Memory B cell (primary cell): ENCODE data around the gene LRRTM4.
"Not testable (repeated sequence)": the region's sequence is repeated elsewhere in the genome, so short reads cannot be mapped to it uniquely, and the experiment has no call there.

ENCODE experiments used
- ATAC-seq: fragments of 150-1000 bp; cut with Tn5 transposase; 2 replicates; pipeline ENCODE4 v1.10.0; 2021; ENCODE audit warnings: low read depth, mild to moderate bottlenecking, moderate library complexity
- DNase-seq, 2 donors: peaks; one replicate each; pipeline ENCODE4 v3.0.0; 2022; ENCODE audit warnings: low spot score in 2 of 2
- H3K27ac Mint-ChIP-seq: one replicate; pipeline ENCODE4 v1.8.0; 2022; ENCODE audit warnings: mild to moderate bottlenecking, moderate library complexity, mixed read lengths
- H3K27me3 Mint-ChIP-seq: one replicate; pipeline ENCODE4 v1.8.0; 2022; ENCODE audit warnings: mixed read lengths
- H3K36me3 Mint-ChIP-seq: one replicate; pipeline ENCODE4 v1.8.0; 2022; ENCODE audit warnings: mild to moderate bottlenecking, mixed read lengths
- H3K4me1 Mint-ChIP-seq: one replicate; pipeline ENCODE4 v1.8.0; 2022; ENCODE audit warnings: mixed read lengths
- H3K4me3 Mint-ChIP-seq: one replicate; pipeline ENCODE4 v1.8.0; 2022; ENCODE audit warnings: mild to moderate bottlenecking, moderate library complexity, mixed read lengths
- H3K9me3 Mint-ChIP-seq: one replicate; pipeline ENCODE4 v1.8.0; 2022; ENCODE audit warnings: mixed read lengths

The LRRTM4 gene

DNA sequence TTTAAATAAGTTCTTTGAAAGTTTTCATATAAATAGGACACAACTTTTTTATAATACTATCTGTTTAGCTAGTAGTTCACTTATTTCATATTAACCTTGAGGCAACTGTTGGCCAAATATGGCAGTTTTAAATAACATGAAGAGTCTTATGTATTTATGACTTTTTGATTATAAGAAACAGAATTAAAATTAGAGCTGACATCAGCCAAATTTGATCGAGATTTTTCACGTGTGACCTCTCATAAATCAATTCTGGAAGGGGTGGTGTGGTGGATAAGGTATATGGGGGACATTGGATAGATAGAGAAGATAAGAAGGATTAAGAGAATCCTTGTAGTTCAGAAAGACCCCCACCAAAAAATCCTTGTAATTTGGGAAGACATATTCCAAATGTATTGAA lies 776.6 kb downstream of the LRRTM4 start:
- no peaks in the 10 kb centered on the region for H3K9me3 Mint-ChIP-seq
- no peak overlapping the region for H3K27ac Mint-ChIP-seq
- no peaks in the 10 kb centered on the region for H3K27me3 Mint-ChIP-seq
- DNase-seq (no peak), ATAC-seq (no peak)
- no peaks in the 10 kb centered on the region for H3K36me3 Mint-ChIP-seq
- H3K4me1 Mint-ChIP-seq, result no peaks in the 10 kb centered on the region
- H3K4me3 Mint-ChIP-seq, result no peak overlapping the region

DNA sequence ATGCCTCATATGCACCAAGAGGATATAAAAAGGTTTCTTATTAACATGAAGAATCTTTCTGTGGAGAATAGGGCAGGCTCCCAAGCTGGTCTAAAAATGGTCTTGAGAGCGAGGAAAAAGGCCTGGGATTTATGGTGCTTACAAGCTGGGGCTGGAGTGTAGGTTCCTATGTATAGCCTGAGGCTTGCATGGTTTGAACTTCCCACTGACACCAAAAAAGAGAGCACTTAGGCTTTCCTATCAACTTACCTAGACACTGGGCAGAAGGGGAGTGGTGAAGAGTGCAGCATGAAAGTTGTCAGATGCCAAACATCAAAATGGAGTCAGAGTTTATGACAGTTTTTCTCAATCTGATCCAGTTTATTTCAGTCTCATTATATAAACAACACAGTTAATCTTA lies 784.6 kb downstream of the LRRTM4 start:
- Mint-ChIP-seq H3K9me3 (peaks cover 1% of the 10 kb centered on the region), H3K36me3 (no peaks in the 10 kb centered on the region), H3K4me3 (no peak overlapping the region), H3K27me3 (no peaks in the 10 kb centered on the region), H3K4me1 (no peaks in the 10 kb centered on the region), H3K27ac (no peak overlapping the region)
- no peak for ATAC-seq
- no peak for DNase-seq

DNA sequence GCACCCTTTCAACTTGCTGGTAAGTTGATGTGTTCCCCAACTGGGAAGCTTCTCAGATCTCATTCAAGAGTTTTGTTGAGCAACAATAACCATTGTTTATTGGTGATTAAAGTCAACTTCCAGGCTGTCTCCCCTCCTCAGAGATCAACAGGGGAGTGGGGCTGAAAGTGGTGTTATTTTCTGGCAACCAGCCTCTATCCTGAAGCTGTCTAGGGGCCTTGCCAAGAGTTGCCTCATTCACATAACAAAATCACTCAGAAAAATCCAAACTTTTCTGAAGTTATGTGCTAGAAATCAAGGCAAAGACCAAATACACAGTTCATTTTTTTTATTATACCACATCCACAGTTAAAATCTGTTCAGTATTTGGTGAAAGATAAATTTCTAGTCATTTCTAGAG lies 788.4 kb downstream of the LRRTM4 start:
- no peak for DNase-seq
- Mint-ChIP-seq H3K27me3 (no peaks in the 10 kb centered on the region), H3K36me3 (no peaks in the 10 kb centered on the region), H3K9me3 (peaks cover 1% of the 10 kb centered on the region), H3K27ac (no peak overlapping the region), H3K4me3 (no peak overlapping the region), H3K4me1 (no peaks in the 10 kb centered on the region)
- no peak for ATAC-seq

DNA sequence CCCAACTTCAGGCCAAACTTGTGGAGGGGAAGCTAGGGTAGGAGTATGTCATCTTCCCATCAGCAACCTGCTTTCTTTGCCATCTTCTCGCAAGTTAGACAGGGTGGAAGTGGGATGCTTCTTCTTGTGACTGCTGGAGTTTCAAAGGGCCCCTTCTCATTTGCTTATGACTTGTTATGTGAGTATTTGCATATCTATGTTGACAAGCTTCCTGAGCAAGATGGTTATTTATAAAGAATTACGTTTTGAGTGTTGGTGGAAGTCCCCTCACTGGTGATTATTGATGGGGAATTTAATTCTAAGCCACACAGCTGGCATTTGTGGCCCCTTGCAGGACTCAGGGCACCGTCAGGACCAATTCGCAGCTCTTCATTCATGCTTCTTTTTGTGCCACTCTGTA lies 791.0 kb downstream of the LRRTM4 start:
- H3K27ac Mint-ChIP-seq, result no peak overlapping the region
- no peaks in the 10 kb centered on the region for H3K27me3 Mint-ChIP-seq
- H3K9me3 Mint-ChIP-seq, result no peaks in the 10 kb centered on the region
- no peaks in the 10 kb centered on the region for H3K4me1 Mint-ChIP-seq
- H3K4me3 Mint-ChIP-seq, result no peak overlapping the region
- ATAC-seq (no peak), DNase-seq (no peak)
- H3K36me3 Mint-ChIP-seq, result no peaks in the 10 kb centered on the region

DNA sequence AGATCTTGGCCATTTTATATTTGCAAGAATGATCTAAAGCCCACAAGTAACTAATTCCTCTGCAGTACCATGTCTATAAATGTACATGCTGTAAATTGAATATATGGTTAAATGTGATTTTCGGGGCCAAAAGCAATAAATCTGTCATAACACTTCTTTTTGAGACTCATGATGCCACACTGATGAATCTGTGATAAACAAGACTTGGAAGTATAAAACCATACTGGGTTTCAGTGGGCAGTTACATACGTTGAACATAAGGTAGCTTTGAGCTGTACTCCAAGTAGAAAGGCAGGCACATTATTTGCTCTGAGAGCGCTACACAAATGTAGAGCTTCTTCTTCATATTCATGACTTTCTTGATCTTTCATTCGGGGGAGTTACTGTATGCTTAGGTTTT lies 792.2 kb downstream of the LRRTM4 start:
- Mint-ChIP-seq H3K36me3 (no peaks in the 10 kb centered on the region), H3K4me1 (no peaks in the 10 kb centered on the region), H3K4me3 (no peak overlapping the region), H3K27ac (no peak overlapping the region), H3K27me3 (no peaks in the 10 kb centered on the region), H3K9me3 (peaks cover 2% of the 10 kb centered on the region)
- no peak for ATAC-seq
- DNase-seq, result no peak

DNA sequence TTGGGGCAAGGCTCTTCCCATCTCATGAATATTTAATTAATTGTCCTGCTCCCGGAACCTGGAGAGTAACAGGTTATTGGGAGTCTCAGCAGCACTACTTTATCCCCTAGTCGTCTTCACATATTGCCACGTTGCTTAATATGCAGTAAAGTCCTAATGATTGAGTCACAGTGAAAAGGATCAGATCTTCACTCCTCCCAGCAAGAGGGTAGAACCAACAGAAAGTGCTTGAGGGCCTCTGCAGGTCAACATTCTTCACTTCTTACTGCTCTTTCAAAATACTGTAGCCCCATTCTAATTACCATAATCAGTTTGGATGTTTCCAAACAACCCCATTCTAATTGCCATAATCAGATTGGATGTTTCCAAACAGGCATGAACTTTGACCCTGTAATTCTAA lies 801.0 kb downstream of the LRRTM4 start:
- H3K9me3 Mint-ChIP-seq, result peaks cover 6% of the 10 kb centered on the region
- ATAC-seq, result no peak
- H3K27ac Mint-ChIP-seq, result no peak overlapping the region
- no peak for DNase-seq
- no peak overlapping the region for H3K4me3 Mint-ChIP-seq
- H3K27me3 Mint-ChIP-seq, result no peaks in the 10 kb centered on the region
- no peaks in the 10 kb centered on the region for H3K36me3 Mint-ChIP-seq
- H3K4me1 Mint-ChIP-seq, result no peaks in the 10 kb centered on the region

DNA sequence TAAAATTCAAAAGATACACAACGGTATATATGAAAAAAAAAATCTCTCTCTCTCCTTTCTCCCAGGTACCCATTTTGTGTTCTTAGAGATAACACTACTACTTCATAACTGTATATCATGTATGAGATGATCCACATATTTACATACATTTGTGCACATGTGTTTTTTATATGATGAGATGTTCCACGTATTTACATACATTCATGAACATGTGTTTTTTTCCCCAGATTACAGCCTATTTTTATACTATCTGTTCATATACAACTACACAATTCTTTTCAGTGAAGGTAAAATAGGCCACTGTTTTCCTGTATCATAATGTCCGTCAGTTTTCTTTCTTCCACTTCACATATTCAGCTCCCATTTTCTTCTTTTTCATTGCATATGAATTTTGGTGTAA lies 808.9 kb downstream of the LRRTM4 start:
- ATAC-seq (no peak), DNase-seq (no peak)
- H3K36me3 Mint-ChIP-seq, result no peaks in the 10 kb centered on the region
- no peak overlapping the region for H3K4me3 Mint-ChIP-seq
- peaks cover 8% of the 10 kb centered on the region for H3K9me3 Mint-ChIP-seq
- no peaks in the 10 kb centered on the region for H3K4me1 Mint-ChIP-seq
- H3K27ac Mint-ChIP-seq, result no peak overlapping the region
- H3K27me3 Mint-ChIP-seq, result no peaks in the 10 kb centered on the region

DNA sequence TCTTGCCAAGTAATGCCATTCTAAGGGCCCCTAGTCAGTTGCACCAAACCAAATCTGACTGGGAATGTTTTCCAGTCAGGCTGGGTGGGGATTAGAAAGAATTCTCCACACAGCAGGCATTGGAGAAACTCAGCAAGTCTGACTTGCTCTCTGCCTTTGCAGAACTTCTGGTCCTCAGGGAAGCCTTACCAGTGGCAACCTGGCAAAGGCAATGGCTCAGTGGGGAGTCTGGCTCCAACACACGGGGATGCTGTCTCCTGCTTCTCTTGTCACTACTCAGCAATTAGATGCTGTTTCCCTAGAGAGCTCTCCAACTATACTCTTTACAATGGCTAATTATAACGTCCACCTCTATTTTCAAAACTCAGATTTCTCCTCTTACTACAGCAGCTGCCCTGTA lies 810.7 kb downstream of the LRRTM4 start:
- Mint-ChIP-seq H3K4me3 (no peak overlapping the region), H3K36me3 (no peaks in the 10 kb centered on the region)
- no peak for ATAC-seq

DNA sequence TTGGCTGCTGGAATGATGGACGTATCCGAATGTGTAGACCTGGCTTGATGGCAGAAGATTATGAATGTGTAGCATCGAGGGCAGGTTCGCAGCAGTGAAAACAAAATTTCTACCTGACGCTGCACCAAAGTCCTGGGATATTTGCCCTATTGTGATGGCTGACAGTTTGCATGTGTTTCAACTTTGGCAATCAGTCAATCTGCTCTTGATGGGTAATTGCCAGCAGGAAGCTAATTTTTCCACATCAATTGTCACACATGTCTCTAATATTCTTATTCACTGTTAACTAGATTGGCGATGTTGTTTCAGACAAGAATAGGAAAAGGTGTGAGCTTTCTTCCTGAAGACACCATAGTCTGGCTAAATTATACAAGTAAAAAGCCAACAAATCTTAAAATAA lies 821.3 kb downstream of the LRRTM4 start:
- Mint-ChIP-seq H3K27me3 (no peaks in the 10 kb centered on the region), H3K4me3 (no peak overlapping the region), H3K9me3 (no peaks in the 10 kb centered on the region), H3K4me1 (no peaks in the 10 kb centered on the region), H3K36me3 (no peaks in the 10 kb centered on the region), H3K27ac (no peak overlapping the region)
- no peak for ATAC-seq
- DNase-seq, result no peak

More for the DNA sequence above, 810.7 kb downstream of the LRRTM4 start:
- no peak overlapping the region for H3K27ac Mint-ChIP-seq
- H3K9me3 Mint-ChIP-seq, result peaks cover 9% of the 10 kb centered on the region
- DNase-seq, result no peak
- H3K4me1 Mint-ChIP-seq, result no peaks in the 10 kb centered on the region
- no peaks in the 10 kb centered on the region for H3K27me3 Mint-ChIP-seq

DNA sequence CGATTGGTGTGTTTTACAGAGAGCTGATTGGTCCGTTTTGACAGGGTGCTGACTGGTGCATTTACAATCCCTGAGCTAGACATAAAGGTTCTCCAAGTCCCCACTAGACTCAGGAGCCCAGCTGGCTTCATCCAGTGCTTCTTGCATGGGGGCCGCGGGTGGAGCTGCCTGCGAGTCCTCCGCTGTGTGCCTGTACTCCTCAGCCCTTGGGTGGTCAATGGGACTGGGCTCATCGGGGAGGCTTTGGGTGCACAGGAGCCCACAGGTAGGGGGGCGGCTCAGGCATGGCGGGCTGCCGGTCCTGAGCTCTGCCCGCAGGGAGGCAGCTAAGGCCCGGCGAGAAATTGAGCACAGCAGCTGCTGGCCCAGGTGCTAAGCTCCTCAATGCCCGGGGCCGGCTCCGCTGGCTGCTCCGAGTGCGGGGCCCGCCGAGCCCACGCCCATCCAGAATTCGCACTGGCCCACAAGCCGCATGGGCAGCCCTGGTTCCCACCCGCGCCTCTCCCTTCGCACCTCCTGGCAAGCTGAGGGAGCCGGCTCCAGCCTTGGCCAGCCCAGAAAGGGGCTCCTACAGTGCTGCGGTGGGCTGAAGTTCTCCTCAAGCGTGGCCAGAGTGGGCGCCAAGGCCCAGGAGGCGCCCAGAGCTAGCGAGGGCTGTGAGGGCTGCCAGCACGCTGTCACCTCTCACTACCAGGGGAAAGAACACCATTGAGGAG lies 824.0 kb downstream of the LRRTM4 start:
- not testable (repeated sequence) for H3K4me1 Mint-ChIP-seq, H3K4me3 Mint-ChIP-seq, DNase-seq, ATAC-seq, H3K36me3 Mint-ChIP-seq, H3K9me3 Mint-ChIP-seq, H3K27me3 Mint-ChIP-seq, H3K27ac Mint-ChIP-seq
